H1 (cell line): ENCODE data around the gene CC2D1A. TPM values are rescaled to one million over a fixed set of nuclear protein-coding genes. Genes with fewer than 3 reads are reported as not detected.

Experiments used
- CTCF ChIA-PET: fragments of 300-600 bp; sonication (Branson Sonifier 250); formaldehyde crosslinking; loops from one replicate; lab custom pipeline; 2021; ENCODE audit not compliant: partially characterized antibody; lab: Charles Lee
- POLR2A ChIA-PET: fragments of 300-600 bp; sonication (Branson Sonifier 250); formaldehyde crosslinking; loops from one replicate; lab custom pipeline; 2021; ENCODE audit warnings: inconsistent platforms; ENCODE audit not compliant: partially characterized antibody; lab: Charles Lee
- DNase-seq, 2 experiments: peaks; one replicate each; pipeline versions ENCODE4 v3.0.0 to v3.0.0-alpha.2; 2010 to 2022; ENCODE audit warnings: low spot score in 2 of 2, low read depth in 1 of 2, mixed read lengths in 1 of 2
- FAIRE-seq: peaks from 2 replicates; lab custom pipeline; 2011; peaks lifted over from hg19 to GRCh38; lab: Jason Lieb, UNC
- H2AFZ ChIP-seq: 2 replicates; pipeline ENCODE4 v1.8.1; 2012; ENCODE audit warnings: low read length, inconsistent platforms
- H2AK5ac ChIP-seq: 2 replicates; pipeline ENCODE4 v1.6.1; 2013; ENCODE audit warnings: low read depth, low read length
- H2BK120ac ChIP-seq: replicated peaks from 2 replicates; pipeline ENCODE3; 2013; ENCODE audit warnings: low read depth, low read length, inconsistent platforms
- H2BK12ac ChIP-seq: 2 replicates; pipeline ENCODE4 v1.6.1; 2013; ENCODE audit warnings: low read depth, low read length
- H2BK15ac ChIP-seq: 2 replicates; pipeline ENCODE4 v1.6.1; 2013; ENCODE audit warnings: low read length
- H2BK20ac ChIP-seq: 2 replicates; pipeline ENCODE4 v1.6.1; 2013; ENCODE audit warnings: low read length
- H2BK5ac ChIP-seq: 2 replicates; pipeline ENCODE4 v1.6.1; 2013; ENCODE audit warnings: low read depth, low read length
- H3K14ac ChIP-seq: 2 replicates; pipeline ENCODE4 v1.6.1; 2013; ENCODE audit warnings: inconsistent platforms; ENCODE audit not compliant: insufficient read length
- H3K18ac ChIP-seq: 2 replicates; pipeline ENCODE4 v1.6.1; 2013; ENCODE audit warnings: low read length; ENCODE audit errors: extremely low read depth
- H3K23ac ChIP-seq: 2 replicates; pipeline ENCODE4 v1.6.1; 2013; ENCODE audit warnings: inconsistent platforms; ENCODE audit not compliant: insufficient read length
- H3K23me2 ChIP-seq: 2 replicates; pipeline ENCODE4 v1.6.1; 2013; ENCODE audit warnings: low read depth, low read length
- H3K27ac ChIP-seq: 2 replicates; pipeline ENCODE4 v1.6.1; 2011; ENCODE audit warnings: low read depth, low read length, inconsistent platforms
- H3K27me3 ChIP-seq, 4 experiments: replicated peaks in 1 of 4; 1 replicate in 1 of 4; 2 replicates in 3 of 4; pipeline versions ENCODE4 v1.6.1 to v1.8.1; 2011 to 2013; ENCODE audit warnings: low read length in 3 of 4, mild to moderate bottlenecking in 3 of 4, inconsistent platforms in 2 of 4, mixed read lengths in 2 of 4, moderate library complexity in 1 of 4; ENCODE audit not compliant: control insufficient read depth in 3 of 4, insufficient read depth in 3 of 4; ENCODE audit errors: extremely low read depth in 1 of 4
- H3K36me3 ChIP-seq, 4 experiments: 2 replicates each; pipeline versions ENCODE4 v1.6.1 to v1.8.1; 2011 to 2013; ENCODE audit warnings: mild to moderate bottlenecking in 4 of 4, low read length in 3 of 4, moderate library complexity in 2 of 4, control low read depth in 1 of 4, inconsistent platforms in 1 of 4; ENCODE audit not compliant: insufficient read depth in 4 of 4, control insufficient read depth in 2 of 4
- H3K4ac ChIP-seq: replicated peaks from 2 replicates; pipeline ENCODE3; 2013; ENCODE audit warnings: low read length, low read depth, mixed read lengths, inconsistent platforms; ENCODE audit not compliant: insufficient read length
- H3K4me1 ChIP-seq, 4 experiments: replicated peaks in 1 of 4; 1 replicate in 1 of 4; 2 replicates in 3 of 4; pipeline versions ENCODE4 v1.6.1 to v1.8.1; 2011 to 2013; ENCODE audit warnings: low read length in 3 of 4, inconsistent platforms in 2 of 4, mixed read lengths in 1 of 4; ENCODE audit not compliant: insufficient read depth in 4 of 4, control insufficient read depth in 3 of 4
- H3K4me2 ChIP-seq, 2 experiments: 2 replicates each; pipeline versions ENCODE4 v1.6.1 to v1.8.1; 2011 to 2013; ENCODE audit warnings: low read depth in 2 of 2, low read length in 2 of 2, control low read depth in 1 of 2, inconsistent platforms in 1 of 2, mild to moderate bottlenecking in 1 of 2; ENCODE audit not compliant: insufficient read depth in 1 of 2
- H3K4me3 ChIP-seq, 4 experiments: fragments of 200-600, 300-600 bp in 1 of 4; sonication (generic), shearing (Covaris generic), sonication (Bioruptor Twin) in 1 of 4; 2 replicates each; pipeline versions ENCODE4 v1.5.1 to v1.8.1; 2011 to 2016; ENCODE audit warnings: low read length in 4 of 4, low read depth in 3 of 4, control low read depth in 2 of 4, inconsistent platforms in 2 of 4, mild to moderate bottlenecking in 2 of 4, mixed read lengths in 1 of 4, moderate library complexity in 1 of 4; ENCODE audit not compliant: insufficient read depth in 2 of 4; ENCODE audit errors: extremely low read depth in 1 of 4
- H3K56ac ChIP-seq: replicated peaks from 2 replicates; pipeline ENCODE3; 2013; ENCODE audit warnings: low read depth, mild to moderate bottlenecking, mixed read lengths, low read length, inconsistent platforms; ENCODE audit not compliant: insufficient read length
- H3K79me1 ChIP-seq: 2 replicates; pipeline ENCODE4 v1.6.1; 2013; ENCODE audit warnings: low read depth, low read length, control low read depth
- H3K79me2 ChIP-seq, 2 experiments: 2 replicates each; pipeline versions ENCODE4 v1.6.1 to v1.8.1; 2012 to 2013; ENCODE audit warnings: low read length in 2 of 2, mild to moderate bottlenecking in 2 of 2, inconsistent platforms in 1 of 2; ENCODE audit not compliant: insufficient read depth in 2 of 2, control insufficient read depth in 1 of 2
- H3K9ac ChIP-seq, 4 experiments: replicated peaks in 1 of 4; 1 replicate in 1 of 4; 2 replicates in 3 of 4; pipeline versions ENCODE4 v1.6.1 to v1.8.1; 2011 to 2013; ENCODE audit warnings: low read depth in 3 of 4, low read length in 3 of 4, control low read depth in 2 of 4, mild to moderate bottlenecking in 2 of 4, moderate library complexity in 2 of 4, inconsistent platforms in 1 of 4; ENCODE audit errors: extremely low read depth in 1 of 4
- H3K9me3 ChIP-seq, 2 experiments: 2 replicates each; pipeline versions ENCODE4 v1.6.1 to v1.8.1; 2012 to 2013; ENCODE audit warnings: mild to moderate bottlenecking in 2 of 2, moderate library complexity in 2 of 2, control low read depth in 1 of 2, inconsistent platforms in 1 of 2, low read depth in 1 of 2, low read length in 1 of 2, mixed read lengths in 1 of 2; ENCODE audit not compliant: insufficient read depth in 2 of 2
- H4K20me1 ChIP-seq, 2 experiments: replicated peaks in 1 of 2; 2 replicates each; pipeline versions ENCODE3 to v1.8.1; 2011 to 2013; ENCODE audit warnings: inconsistent platforms in 2 of 2, low read length in 2 of 2, mild to moderate bottlenecking in 1 of 2; ENCODE audit not compliant: insufficient read depth in 2 of 2, control insufficient read depth in 1 of 2
- H4K5ac ChIP-seq: 2 replicates; pipeline ENCODE4 v1.6.1; 2013; ENCODE audit warnings: low read length, low read depth, mixed read lengths, inconsistent platforms; ENCODE audit not compliant: insufficient read length
- H4K8ac ChIP-seq: 2 replicates; pipeline ENCODE4 v1.8.0; 2013; ENCODE audit warnings: mild to moderate bottlenecking, moderate library complexity, low read length, inconsistent platforms; ENCODE audit not compliant: insufficient read depth; ENCODE audit errors: extremely low read depth
- H4K91ac ChIP-seq: replicated peaks from 2 replicates; pipeline ENCODE3; 2013; ENCODE audit warnings: low read length, mixed read lengths, inconsistent platforms; ENCODE audit not compliant: insufficient read length
- BCL11A ChIP-seq, 2 experiments: IDR thresholded peaks; one replicate each; pipeline ENCODE4 v1.6.1; 2011; ENCODE audit warnings: low read depth in 2 of 2, low read length in 2 of 2, mild to moderate bottlenecking in 2 of 2
- CEBPB ChIP-seq: IDR thresholded peaks from 2 replicates; pipeline ENCODE4 v1.6.1; 2012; ENCODE audit warnings: low read depth, low read length
- EP300 ChIP-seq, 2 experiments: IDR thresholded peaks; 1 replicate in 1 of 2; 2 replicates in 1 of 2; pipeline ENCODE4 v1.6.1; 2011 to 2012; ENCODE audit warnings: low read depth in 2 of 2, low read length in 2 of 2, mild to moderate bottlenecking in 2 of 2, borderline replicate concordance in 1 of 2, inconsistent platforms in 1 of 2, moderate library complexity in 1 of 2
- PHF8 ChIP-seq: fragments of 200-600 bp; sonication (generic); conservative IDR thresholded peaks from 2 replicates; pipeline ENCODE4 v1.7.1; 2012; ENCODE audit warnings: low read depth, mild to moderate bottlenecking, inconsistent platforms, low read length, moderate library complexity
- POLR2AphosphoS5 ChIP-seq: IDR thresholded peaks from 2 replicates; pipeline ENCODE4 v1.6.1; 2011; ENCODE audit warnings: low read depth, low read length
- RAD21 ChIP-seq, 2 experiments: IDR thresholded peaks in 1 of 2; conservative IDR thresholded peaks in 1 of 2; 2 replicates each; pipeline ENCODE4 v1.6.1; 2011; ENCODE audit warnings: low read depth in 2 of 2, low read length in 2 of 2, improper control_type of control experiment in 1 of 2, inconsistent platforms in 1 of 2, mild to moderate bottlenecking in 1 of 2, moderate library complexity in 1 of 2
- SAP30 ChIP-seq: fragments of 300-600 bp; sonication (generic); IDR thresholded peaks from 2 replicates; pipeline ENCODE4 v1.7.1; 2012; ENCODE audit warnings: low read length, moderate library complexity, mild to moderate bottlenecking, inconsistent platforms; ENCODE audit not compliant: insufficient read depth, insufficient replicate concordance
- TBP ChIP-seq: IDR thresholded peaks from 2 replicates; pipeline ENCODE4 v1.6.1; 2011; ENCODE audit warnings: low read depth, low read length, improper control_type of control experiment
- TCF12 ChIP-seq: IDR thresholded peaks from 2 replicates; pipeline ENCODE4 v1.6.1; 2011; ENCODE audit warnings: low read depth, mild to moderate bottlenecking, low read length
- TEAD4 ChIP-seq: IDR thresholded peaks from 2 replicates; pipeline ENCODE4 v1.6.1; 2012; ENCODE audit warnings: low read depth, low read length, inconsistent platforms, mixed read lengths
- YY1 ChIP-seq: IDR thresholded peaks from 2 replicates; pipeline ENCODE4 v1.6.1; 2011; ENCODE audit warnings: low read depth, mild to moderate bottlenecking, low read length
- WGBS, 2 experiments: shearing (Covaris generic) in 1 of 2; methylation state at CpG; one replicate each; pipeline versions ENCODE4 v1.1.6 to v1.1.7; 2013 to 2015; ENCODE audit warnings: low lambda C conversion rate in 2 of 2, mixed read lengths in 2 of 2, inconsistent platforms in 1 of 2, low coverage in 1 of 2, missing lambda C conversion rate in 1 of 2; ENCODE audit not compliant: insufficient replicate concordance in 2 of 2, insufficient coverage in 1 of 2, insufficient read length in 1 of 2; ENCODE audit errors: extremely low coverage in 1 of 2, missing lambda C conversion rate in 1 of 2; 5-methylcytosine and 5-hydroxymethylcytosine counted together
- polyA plus RNA-seq, 7 experiments: library from polyadenylated mRNA; depleted of rRNA in 3 of 7; stranded (reverse) in 5 of 7; unstranded in 2 of 7; fragments of >200 nt in 5 of 7; fragments of 200-250 nt in 2 of 7; gene quantifications; 1 replicate in 5 of 7; 2 replicates in 1 of 7; 4 replicates in 1 of 7; pipeline versions ENCODE4 v1.2.1 to v1.2.3, GENCODE V29; 2011 to 2013; ENCODE audit warnings: missing spikeins in 2 of 7, mixed read lengths in 2 of 7
- total RNA-seq: library from RNA; stranded (reverse); fragmentation: NEBNext Ultra II Directional; extraction: Animal tissue kit (Norgen Biotek cat#: 25700); gene quantifications from 2 replicates; pipeline ENCODE4 v1.2.1, GENCODE V29; 2021

Gene CC2D1A
- total and polyA plus RNA-seq, 2 of the 8 experiments (the other 6 are each of a cell fraction or from before 2014, with no cell fraction given), result 12.5 to 33.0 TPM

DNA sequence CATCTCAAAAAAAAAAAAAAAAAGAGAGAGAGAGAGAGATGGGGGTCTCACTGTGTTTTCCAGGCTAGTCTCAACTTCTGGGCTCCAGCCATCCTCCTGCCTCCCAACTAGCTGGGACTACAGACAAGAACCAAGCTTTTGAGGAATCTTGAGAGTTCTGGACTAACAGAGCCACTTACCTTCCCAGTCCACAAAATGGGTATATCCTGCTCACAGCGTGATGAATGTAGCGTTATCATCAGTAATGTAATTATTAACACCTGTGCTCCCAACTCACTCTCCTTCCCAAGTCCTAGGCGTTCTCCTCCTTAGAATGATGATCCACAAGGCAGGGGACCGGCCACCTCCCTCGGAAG lies 33.7 kb upstream of the CC2D1A start:
- H3K27me3 ChIP-seq, result peaks cover 36 to 91% (median 71%) of the 10 kb centered on the region in 4 experiments
- H4K91ac ChIP-seq, result no peak overlapping the region
- no peak overlapping the region for H3K27ac ChIP-seq
- H2BK120ac ChIP-seq, result no peak overlapping the region
- no peak overlapping the region for H3K23ac ChIP-seq
- H3K9me3 ChIP-seq, result no peaks in the 10 kb centered on the region
- H2BK12ac ChIP-seq, result no peak overlapping the region
- no peaks in the 10 kb centered on the region for H3K79me2 ChIP-seq
- H3K18ac ChIP-seq, result no peak overlapping the region
- no peak overlapping the region for H3K4ac ChIP-seq
- no peak for DNase-seq
- H2BK15ac ChIP-seq, result no peak overlapping the region
- peaks cover 0 to 12% of the 10 kb centered on the region in 2 experiments for H4K20me1 ChIP-seq
- 0 out of 2 replicates have a peak overlapping the region, but pooled peaks have one; percentile 25 for H4K8ac ChIP-seq
- 33% methylated on average over 5 of the region's 5 CpGs; no CpG with 5 or more reads in 1 of the 2 experiments for WGBS, 2 experiments
- H3K4me3 ChIP-seq, result peak overlapping the region in 1 of 4 experiments; percentile 49; a peak in 2 of 8 replicates
- H2AK5ac ChIP-seq, result no peak overlapping the region
- ChIA-PET POLR2A (interaction anchor here (0.9 to 1.9 kb wide), 6 partner anchors 9 to 78 kb away, joined by 3 to 5 read pairs (median 4); partner anchors contain the start of gene ZSWIM4), CTCF (interaction anchor here (0.7 to 2.0 kb wide), 10 partner anchors 9 to 176 kb away, joined by 3 to 13 read pairs (median 4); no protein-coding TSS in a partner anchor)
- H2BK5ac ChIP-seq, result no peak overlapping the region
- no peak overlapping the region for H2BK20ac ChIP-seq
- FAIRE-seq, result no peak
- H3K79me1 ChIP-seq, result no peaks in the 10 kb centered on the region
- H3K36me3 ChIP-seq, result no peaks in the 10 kb centered on the region
- H2AFZ ChIP-seq, result no peak overlapping the region
- TF ChIP-seq POLR2AphosphoS5, result no peak
- TF ChIP-seq PHF8, result no peak
- TF ChIP-seq EP300 (IDR thresholded peaks at IDR 0.05; ENCODE audit: borderline replicate concordance in 1 of 2, low read depth in 2 of 2, low read length in 2 of 2), result no peak
- TF ChIP-seq TBP, result no peak
- no peak for TF ChIP-seq TEAD4
- no peak for TF ChIP-seq BCL11A (IDR thresholded peaks at IDR 0.05; ENCODE audit: low read depth in 2 of 2, low read length in 2 of 2)
- TF ChIP-seq YY1, result no peak
- no peak for TF ChIP-seq SAP30
- no peak for TF ChIP-seq RAD21 (IDR thresholded peaks at IDR 0.05 in 1 of 2, conservative IDR thresholded peaks at IDR 0.05 in 1 of 2; ENCODE audit: low read depth in 2 of 2, low read length in 2 of 2)
- no peak for TF ChIP-seq TCF12
- no peak for TF ChIP-seq CEBPB
- H4K5ac ChIP-seq, result no peak overlapping the region
- H3K4me2 ChIP-seq, result peak overlapping the region in 1 of 2 experiments; percentile 52; a peak in 1 of 4 replicates
- H3K4me1 ChIP-seq, result no peaks in the 10 kb centered on the region; a peak in 2 of 7 replicates
- H3K56ac ChIP-seq, result no peak overlapping the region
- H3K9ac ChIP-seq, result no peak overlapping the region
- H3K23me2 ChIP-seq, result no peaks in the 10 kb centered on the region
- H3K14ac ChIP-seq, result no peak overlapping the region
